Effector memory CD8-positive, alpha-beta T cell (primary cell): ENCODE data around the gene PRR36.
A peak's percentile ranks its signal among the peaks of the same experiment; 100 is the strongest.

ENCODE experiments used
- ATAC-seq: fragments of 150-1000 bp; cut with Tn5 transposase; replicated peaks from 2 replicates; pipeline ENCODE4 v1.10.0; 2021; ENCODE audit warnings: mild to moderate bottlenecking, moderate library complexity
- DNase-seq, 3 experiments: peaks; one replicate each; pipeline ENCODE4 v3.0.0; 2021
- H3K27ac Mint-ChIP-seq, 2 donors: one replicate each; pipeline ENCODE4 v1.8.0; 2022; ENCODE audit warnings: mild to moderate bottlenecking in 2 of 2, mixed read lengths in 2 of 2, moderate library complexity in 2 of 2
- H3K27me3 Mint-ChIP-seq, 2 donors: one replicate each; pipeline ENCODE4 v1.8.0; 2022; ENCODE audit warnings: mixed read lengths in 2 of 2
- H3K36me3 Mint-ChIP-seq: one replicate; pipeline ENCODE4 v1.8.0; 2022; ENCODE audit warnings: mild to moderate bottlenecking, moderate library complexity, mixed read lengths; ENCODE audit not compliant: insufficient read depth
- H3K4me1 Mint-ChIP-seq, 2 donors: one replicate each; pipeline ENCODE4 v1.8.0; 2022; ENCODE audit warnings: low read depth in 2 of 2, mixed read lengths in 2 of 2
- H3K4me3 Mint-ChIP-seq, 2 donors: one replicate each; pipeline ENCODE4 v1.8.0; 2022; ENCODE audit warnings: mild to moderate bottlenecking in 2 of 2, mixed read lengths in 2 of 2, moderate library complexity in 2 of 2
- H3K9me3 Mint-ChIP-seq, 2 donors: one replicate each; pipeline ENCODE4 v1.8.0; 2022; ENCODE audit warnings: mixed read lengths in 2 of 2

Gene PRR36

DNA sequence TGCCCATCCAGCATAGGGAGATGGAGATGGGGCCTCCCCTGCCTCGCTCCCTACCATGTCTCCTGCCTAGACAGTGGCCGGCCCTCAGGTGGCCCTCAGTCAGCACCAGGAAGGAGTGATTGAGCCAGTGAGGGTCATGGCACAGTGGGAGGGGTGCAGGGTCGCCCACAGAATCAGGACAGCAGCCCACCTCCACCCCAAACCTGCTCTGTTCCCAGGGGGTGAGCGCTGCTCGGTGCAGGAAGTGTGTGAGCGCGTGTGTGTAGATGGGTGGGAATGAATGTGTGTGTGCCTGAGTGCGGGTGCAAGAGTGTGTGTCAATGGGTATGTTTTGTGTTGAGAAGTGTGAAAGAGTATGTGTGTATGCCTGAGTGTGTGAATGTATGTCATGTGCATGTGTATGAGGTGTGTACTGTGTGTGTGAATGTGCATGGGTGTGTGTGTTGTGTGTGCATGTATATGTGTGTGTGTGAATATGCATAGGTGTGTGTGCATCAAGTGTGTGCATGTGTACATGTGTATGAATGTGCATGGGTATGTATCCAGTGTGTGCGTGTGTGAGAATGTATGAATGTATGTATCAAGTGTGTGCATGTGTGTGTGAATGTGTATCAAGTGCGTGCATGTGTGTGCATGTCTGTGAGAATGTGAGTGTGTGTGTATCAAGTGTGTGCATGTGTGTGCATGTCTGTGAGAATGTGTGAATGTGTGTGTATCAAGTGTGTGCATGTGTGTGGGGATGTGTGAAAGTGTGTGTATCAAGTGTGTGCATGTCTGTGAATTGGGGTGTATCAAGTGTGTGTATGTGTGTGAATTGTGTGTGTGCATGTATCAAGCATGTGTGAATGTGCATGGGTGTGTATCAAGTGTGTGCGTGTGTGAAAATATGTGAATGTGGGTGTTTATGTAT is 32.2 kb downstream of the PRR36 start:
- Mint-ChIP-seq H3K36me3 (no peaks in the 10 kb centered on the region), H3K4me3 (no peak overlapping the region), H3K9me3 (no peaks in the 10 kb centered on the region), H3K27ac (no peak overlapping the region), H3K4me1 (no peaks in the 10 kb centered on the region), H3K27me3 (no peaks in the 10 kb centered on the region)
- ATAC-seq (no peak), DNase-seq (no peak)

GRCh38 chr19:7840629-7841028 is 33.6 kb downstream of the PRR36 start:
- H3K4me3 Mint-ChIP-seq, result no peak overlapping the region
- DNase-seq (no peak), ATAC-seq (no peak)
- H3K36me3 Mint-ChIP-seq, result no peaks in the 10 kb centered on the region
- H3K27me3 Mint-ChIP-seq, result no peaks in the 10 kb centered on the region
- no peak overlapping the region for H3K27ac Mint-ChIP-seq
- H3K4me1 Mint-ChIP-seq, result no peaks in the 10 kb centered on the region
- H3K9me3 Mint-ChIP-seq, result no peaks in the 10 kb centered on the region

GRCh38 chr19:7839476-7839875 is 34.7 kb downstream of the PRR36 start:
- Mint-ChIP-seq H3K4me3 (no peak overlapping the region), H3K36me3 (no peaks in the 10 kb centered on the region), H3K9me3 (no peaks in the 10 kb centered on the region), H3K27me3 (no peaks in the 10 kb centered on the region), H3K27ac (no peak overlapping the region), H3K4me1 (no peaks in the 10 kb centered on the region)
- DNase-seq (no peak), ATAC-seq (no peak)

DNA sequence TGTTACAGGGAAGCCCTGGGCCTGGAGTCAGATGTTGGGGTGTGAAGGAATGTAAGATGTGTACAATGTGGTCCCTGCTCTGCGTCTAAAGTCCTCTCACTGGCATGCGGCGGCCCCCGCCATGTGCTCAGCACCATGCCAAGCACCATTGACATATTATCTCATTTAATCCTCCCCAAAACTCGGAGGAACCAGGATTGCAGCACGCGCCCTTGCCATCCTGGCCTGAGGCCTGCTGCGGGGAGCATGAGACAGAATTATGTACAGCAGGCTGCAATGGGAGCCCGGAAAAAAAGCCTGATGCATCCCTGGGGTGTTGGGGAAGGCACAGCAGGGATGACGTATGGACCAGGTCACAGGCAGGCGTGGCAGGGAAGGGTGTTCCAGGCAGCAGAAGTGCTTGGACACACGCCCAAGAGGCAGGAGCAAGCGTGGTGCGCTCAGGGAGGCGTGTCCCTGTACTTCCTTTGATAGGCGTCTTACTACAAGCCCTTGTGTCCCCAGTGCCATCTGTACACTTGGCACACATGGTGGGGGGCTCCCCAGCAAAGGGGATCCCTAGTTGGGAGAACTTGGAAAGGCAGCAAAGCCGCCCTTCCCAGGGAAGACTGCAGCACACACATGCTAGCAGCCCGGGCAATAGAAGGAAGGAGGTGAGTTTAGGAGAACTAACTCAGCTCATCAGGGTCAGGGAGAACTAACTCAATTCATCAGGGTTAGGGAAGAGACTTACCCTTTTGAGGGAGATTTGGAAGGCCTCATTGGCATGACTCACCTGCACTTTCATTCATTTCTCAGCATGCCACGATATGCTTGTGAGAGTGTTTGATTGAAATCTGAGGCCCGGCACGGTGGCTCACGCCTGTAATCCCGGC is 40.7 kb downstream of the PRR36 start:
- Mint-ChIP-seq H3K36me3 (peaks cover 13% of the 10 kb centered on the region), H3K4me1 (peaks cover 21 to 24% of the 10 kb centered on the region in 2 donors), H3K4me3 (no peak overlapping the region), H3K27ac (no peak overlapping the region), H3K27me3 (no peaks in the 10 kb centered on the region), H3K9me3 (no peaks in the 10 kb centered on the region)
- DNase-seq, result no peak
- no peak for ATAC-seq

- ATAC-seq (no peak), DNase-seq (no peak)
- Mint-ChIP-seq H3K9me3 (no peaks in the 10 kb centered on the region), H3K4me1 (peaks cover 21 to 24% of the 10 kb centered on the region in 2 donors), H3K27me3 (no peaks in the 10 kb centered on the region), H3K4me3 (no peak overlapping the region), H3K36me3 (peaks cover 13% of the 10 kb centered on the region), H3K27ac (no peak overlapping the region)
Observed at GRCh38 chr19:7832781-7833180, 41.4 kb downstream of the PRR36 start.

DNA sequence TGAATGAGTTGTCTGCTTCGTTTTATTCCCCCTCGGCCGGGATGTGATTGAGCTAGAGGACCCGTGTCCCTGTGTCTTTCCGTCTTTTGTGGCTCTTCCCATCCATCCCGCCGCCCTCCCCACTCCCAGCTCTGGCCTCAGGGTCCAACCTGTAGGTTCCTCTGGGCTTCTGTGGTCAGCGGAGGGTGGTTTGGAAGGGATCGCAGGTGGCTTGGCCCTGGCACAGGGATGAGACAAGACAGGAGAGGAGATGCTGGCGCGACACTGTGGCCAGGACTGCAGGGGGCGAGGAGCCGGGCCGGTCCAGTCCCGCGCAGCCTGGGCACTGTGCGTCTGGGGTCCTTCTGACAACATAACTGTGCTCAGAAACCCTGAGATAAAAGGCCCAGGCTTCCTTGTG is 42.2 kb downstream of the PRR36 start:
- H3K36me3 Mint-ChIP-seq, result peaks cover 13% of the 10 kb centered on the region
- H3K4me3 Mint-ChIP-seq, result peak overlapping the region; percentile 82 to 84
- no peaks in the 10 kb centered on the region for H3K9me3 Mint-ChIP-seq

DNA sequence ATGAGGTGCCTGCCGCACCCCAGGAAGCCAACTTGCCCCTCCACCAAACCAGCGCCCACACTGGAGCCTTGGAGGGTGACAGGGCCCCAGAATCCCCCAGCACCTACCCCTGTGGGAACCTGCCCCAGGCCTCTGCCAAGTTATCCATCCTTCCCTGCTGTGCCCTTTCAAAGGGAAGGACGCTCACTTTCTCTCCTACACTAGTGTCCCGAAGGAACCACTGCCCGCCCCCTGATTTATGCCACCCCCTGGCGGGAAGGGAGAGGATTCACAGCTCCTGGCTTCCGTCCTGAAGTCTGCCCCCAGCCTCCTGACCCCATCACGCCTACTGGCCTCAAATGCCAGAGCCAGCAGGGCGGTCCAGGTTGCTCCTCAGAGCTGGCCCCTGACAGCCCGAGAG is 42.7 kb downstream of the PRR36 start:
- peak overlapping the region in 1 of 2 donors; percentile 82 for H3K27ac Mint-ChIP-seq
- peaks cover 14% of the 10 kb centered on the region for H3K36me3 Mint-ChIP-seq
- ATAC-seq (no peak), DNase-seq (no peak)
- H3K9me3 Mint-ChIP-seq, result no peaks in the 10 kb centered on the region
- peaks cover 21 to 24% of the 10 kb centered on the region in 2 donors for H3K4me1 Mint-ChIP-seq
- peak overlapping the region; percentile 82 to 84 for H3K4me3 Mint-ChIP-seq
- H3K27me3 Mint-ChIP-seq, result no peaks in the 10 kb centered on the region

More for the DNA sequence above, 42.2 kb downstream of the PRR36 start:
- peaks cover 21 to 24% of the 10 kb centered on the region in 2 donors for H3K4me1 Mint-ChIP-seq
- no peaks in the 10 kb centered on the region for H3K27me3 Mint-ChIP-seq
- ATAC-seq, result no peak
- no peak for DNase-seq
- H3K27ac Mint-ChIP-seq, result peak overlapping the region in 1 of 2 donors; percentile 82

DNA sequence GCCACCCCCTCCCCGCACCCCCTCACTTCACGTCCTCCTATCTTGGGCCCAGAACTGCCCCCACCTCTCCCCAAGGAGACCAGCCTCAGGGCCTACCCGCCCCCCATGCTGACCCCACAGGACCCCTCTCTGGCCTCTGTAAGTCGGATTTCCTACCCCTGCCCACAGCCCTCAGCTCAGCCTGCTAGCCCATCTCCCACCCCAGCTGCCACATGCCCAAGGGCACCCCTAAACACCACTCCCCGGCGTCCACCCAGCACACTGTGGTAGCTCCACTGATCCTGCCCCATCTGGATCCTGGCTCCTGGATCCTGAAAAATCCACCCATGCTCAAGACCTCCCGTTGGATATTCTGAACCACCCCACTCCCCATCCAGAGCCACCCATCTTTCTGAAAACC is 43.4 kb downstream of the PRR36 start:
- Mint-ChIP-seq H3K36me3 (peaks cover 18% of the 10 kb centered on the region), H3K4me3 (peak overlapping the region; percentile 82 to 84), H3K4me1 (peaks cover 21 to 24% of the 10 kb centered on the region in 2 donors), H3K9me3 (no peaks in the 10 kb centered on the region), H3K27ac (peak overlapping the region; percentile 28 to 82), H3K27me3 (no peaks in the 10 kb centered on the region)
- ATAC-seq, result no peak
- DNase-seq, result no peak

DNA sequence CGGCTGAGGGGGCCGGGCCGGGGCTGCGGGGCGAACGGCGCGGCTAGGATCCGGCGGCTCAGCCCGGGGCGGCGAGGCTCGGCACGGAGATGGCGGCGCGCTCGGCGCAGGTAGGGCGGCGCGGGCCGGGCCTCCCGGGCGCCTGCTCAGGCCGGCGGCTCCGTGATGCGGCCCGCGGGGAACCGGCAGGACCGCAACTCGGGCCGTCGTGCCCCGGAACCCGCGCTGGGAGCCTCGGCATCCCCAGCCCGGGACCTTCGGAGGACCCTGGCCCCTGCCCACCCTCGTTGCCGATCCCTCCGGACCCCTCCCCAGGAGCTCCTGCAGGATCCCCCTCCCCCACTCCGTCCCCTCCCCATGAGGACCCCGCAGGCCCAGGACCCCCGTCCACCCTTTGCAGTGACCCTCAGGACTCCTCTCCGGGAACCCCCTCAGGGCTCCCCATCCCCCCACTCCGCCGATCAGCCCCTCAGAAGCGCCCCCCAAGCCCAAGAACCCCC is 43.9 kb downstream of the PRR36 start:
- Mint-ChIP-seq H3K4me3 (peak overlapping the region; percentile 82 to 84), H3K9me3 (no peaks in the 10 kb centered on the region), H3K27me3 (no peaks in the 10 kb centered on the region)

DNA sequence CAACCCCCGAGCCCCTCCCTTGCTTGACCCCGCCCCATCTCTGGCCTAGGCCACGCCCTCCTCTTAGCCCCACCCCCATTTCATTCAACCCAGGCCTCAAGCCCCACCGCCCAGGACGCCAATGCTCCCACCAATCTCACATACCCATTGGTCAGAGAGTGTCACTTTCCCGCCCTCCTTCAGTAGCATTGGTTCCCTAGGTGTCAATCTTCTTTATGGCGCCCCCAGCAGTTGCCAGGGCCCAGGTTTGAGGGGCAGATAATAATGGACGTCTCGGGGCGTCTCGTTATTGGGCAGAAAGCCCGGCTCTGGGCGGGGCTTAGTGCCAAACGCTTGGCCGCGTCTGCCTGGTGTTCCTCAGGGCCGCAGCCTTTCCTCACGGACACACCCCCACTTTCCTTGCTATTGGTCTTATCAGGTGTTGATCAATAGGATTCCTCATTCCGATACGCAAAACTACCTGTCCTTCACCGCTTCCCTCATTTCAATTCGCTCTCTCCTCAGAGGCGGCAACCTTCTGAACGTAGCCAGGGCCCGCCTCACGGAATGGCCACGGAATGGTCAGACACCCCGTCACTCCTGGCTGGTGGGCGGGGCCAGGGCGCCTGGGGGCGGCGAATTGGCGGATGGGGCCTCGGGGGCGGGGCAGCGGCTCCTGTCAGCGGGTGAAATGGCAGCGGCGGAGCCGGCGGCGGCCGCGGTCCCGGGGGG is 44.5 kb downstream of the PRR36 start, which contains the start of gene EVI5L:
EVI5L (plus strand) TSS at position 658 of the 711 bp plus-strand sequence. CDS start 16,325 bp downstream, outside the sequence.
- peak within 1 kb of the TSS; percentile 82 to 84 for H3K4me3 Mint-ChIP-seq
- peaks cover 18% of the 10 kb centered on the region for H3K36me3 Mint-ChIP-seq
- no peaks in the 10 kb centered on the region for H3K27me3 Mint-ChIP-seq
- DNase-seq (peak; percentile 99 to 100 (median 99)), ATAC-seq (peak; percentile 83)
- H3K4me1 Mint-ChIP-seq, result peaks cover 21 to 24% of the 10 kb centered on the region in 2 donors
- peak within 1 kb of the TSS; percentile 28 to 82 for H3K27ac Mint-ChIP-seq
- H3K9me3 Mint-ChIP-seq, result no peaks in the 10 kb centered on the region

More for the DNA sequence above, 43.9 kb downstream of the PRR36 start:
- Mint-ChIP-seq H3K27ac (peak overlapping the region in 1 of 2 donors; percentile 82), H3K4me1 (peaks cover 21 to 24% of the 10 kb centered on the region in 2 donors), H3K36me3 (peaks cover 18% of the 10 kb centered on the region)
- ATAC-seq (no peak), DNase-seq (no peak)

GRCh38 chr19:7829166-7829520 is 45.0 kb downstream of the PRR36 start:
- H3K4me3 Mint-ChIP-seq, result peak overlapping the region; percentile 68 to 83
- DNase-seq, result no peak
- peak overlapping the region in 1 of 2 donors; percentile 19 for H3K27ac Mint-ChIP-seq
- peaks cover 0 to 1% of the 10 kb centered on the region in 2 donors for H3K27me3 Mint-ChIP-seq
- H3K36me3 Mint-ChIP-seq, result peaks cover 22% of the 10 kb centered on the region
- H3K4me1 Mint-ChIP-seq, result peaks cover 21 to 24% of the 10 kb centered on the region in 2 donors
- no peak for ATAC-seq
- no peaks in the 10 kb centered on the region for H3K9me3 Mint-ChIP-seq

DNA sequence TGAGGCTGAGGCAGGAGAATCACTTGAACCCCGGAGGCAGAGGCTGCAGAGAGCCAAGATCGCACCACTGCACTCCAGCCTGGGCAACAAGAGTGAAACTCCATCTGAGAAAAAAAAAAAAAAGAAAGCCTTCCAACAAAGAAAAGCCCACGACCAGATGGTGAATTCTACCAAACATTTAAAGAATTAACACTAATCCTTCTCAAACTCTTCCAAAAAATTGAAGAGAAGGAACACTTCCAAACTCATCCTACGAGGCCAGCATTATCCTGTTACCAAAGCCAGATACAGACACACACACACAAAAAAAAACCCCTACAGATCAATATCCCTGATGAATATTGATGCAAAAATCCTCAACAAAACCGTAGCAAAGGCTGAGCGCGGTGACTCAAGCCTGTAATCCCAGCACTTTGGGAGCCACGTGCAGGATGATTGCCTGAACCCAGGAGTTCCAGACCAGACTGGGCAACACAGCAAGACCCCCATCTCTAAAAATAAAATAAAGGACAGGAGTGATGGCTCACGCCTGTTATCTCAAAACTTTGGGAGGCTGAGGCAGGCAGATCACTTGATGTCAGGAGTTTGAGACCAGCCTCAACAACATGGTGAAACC is 50.4 kb downstream of the PRR36 start:
- peaks cover 36 to 45% of the 10 kb centered on the region in 2 donors for H3K27me3 Mint-ChIP-seq
- peaks cover 0 to under 1% of the 10 kb centered on the region in 2 donors for H3K4me1 Mint-ChIP-seq
- no peaks in the 10 kb centered on the region for H3K9me3 Mint-ChIP-seq
- no peak overlapping the region for H3K4me3 Mint-ChIP-seq
- DNase-seq (no peak), ATAC-seq (no peak)
- peaks cover 13% of the 10 kb centered on the region for H3K36me3 Mint-ChIP-seq
- H3K27ac Mint-ChIP-seq, result peak overlapping the region in 1 of 2 donors; percentile 38
